Measurements from ENCODE around the gene GSE1. TPM values are rescaled to one million over a fixed set of nuclear protein-coding genes. Genes with fewer than 3 reads are reported as not detected.

GSE1 gene
- total RNA-seq, 3 donors from 2014 or later = 52.3 to 105 (median 60.7) TPM

DNA sequence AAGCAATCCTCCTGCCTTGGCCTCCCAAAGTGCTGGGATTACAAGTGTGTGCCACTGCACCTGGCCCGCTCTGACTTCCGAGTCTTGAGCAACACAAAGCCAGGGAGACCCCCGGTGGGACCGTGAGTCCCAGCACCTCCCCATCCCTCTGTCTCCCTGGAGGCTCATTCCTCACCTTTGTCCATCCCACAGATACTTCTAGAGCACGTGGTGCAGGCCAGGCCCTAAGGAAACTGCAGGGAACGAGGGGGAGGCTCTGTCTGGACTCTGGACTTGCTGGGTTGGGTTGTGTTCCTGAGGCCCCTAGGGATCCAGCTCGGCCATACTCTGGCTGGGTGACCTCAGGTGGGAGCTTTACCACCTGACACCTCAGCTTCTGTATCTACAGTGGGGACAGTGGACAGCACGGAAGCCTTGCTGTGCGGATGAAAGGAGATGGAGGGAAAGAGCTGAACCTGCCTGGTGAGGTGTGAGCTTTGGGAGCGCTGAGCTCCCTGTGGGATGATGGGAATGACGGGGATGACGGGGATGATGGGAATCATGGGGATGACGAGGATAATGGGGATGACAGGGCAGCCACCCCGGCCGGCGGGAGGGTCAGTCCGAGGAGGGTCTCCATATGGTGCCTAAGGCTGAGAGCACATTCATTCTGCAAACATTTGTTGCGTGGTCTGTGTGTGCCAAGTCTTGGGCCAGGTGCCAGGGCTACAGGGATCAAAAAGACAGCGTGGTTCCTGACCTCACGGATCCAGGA is 111.2 kb downstream of the GSE1 start:
- Histone ChIP-seq H3K4me1 (no peaks in the 10 kb centered on the region), H3K4me3 (no peak overlapping the region), H3K27me3 (no peaks in the 10 kb centered on the region), H3K36me3 (no peaks in the 10 kb centered on the region), H3K27ac (no peak overlapping the region), H3K9me3 (no peaks in the 10 kb centered on the region)
- TF ChIP-seq POLR2A (IDR thresholded peaks at IDR 0.05) (no peak), POLR2AphosphoS5 (IDR thresholded peaks at IDR 0.05) (no peak)
- TF ChIP-seq, protein P1, sequence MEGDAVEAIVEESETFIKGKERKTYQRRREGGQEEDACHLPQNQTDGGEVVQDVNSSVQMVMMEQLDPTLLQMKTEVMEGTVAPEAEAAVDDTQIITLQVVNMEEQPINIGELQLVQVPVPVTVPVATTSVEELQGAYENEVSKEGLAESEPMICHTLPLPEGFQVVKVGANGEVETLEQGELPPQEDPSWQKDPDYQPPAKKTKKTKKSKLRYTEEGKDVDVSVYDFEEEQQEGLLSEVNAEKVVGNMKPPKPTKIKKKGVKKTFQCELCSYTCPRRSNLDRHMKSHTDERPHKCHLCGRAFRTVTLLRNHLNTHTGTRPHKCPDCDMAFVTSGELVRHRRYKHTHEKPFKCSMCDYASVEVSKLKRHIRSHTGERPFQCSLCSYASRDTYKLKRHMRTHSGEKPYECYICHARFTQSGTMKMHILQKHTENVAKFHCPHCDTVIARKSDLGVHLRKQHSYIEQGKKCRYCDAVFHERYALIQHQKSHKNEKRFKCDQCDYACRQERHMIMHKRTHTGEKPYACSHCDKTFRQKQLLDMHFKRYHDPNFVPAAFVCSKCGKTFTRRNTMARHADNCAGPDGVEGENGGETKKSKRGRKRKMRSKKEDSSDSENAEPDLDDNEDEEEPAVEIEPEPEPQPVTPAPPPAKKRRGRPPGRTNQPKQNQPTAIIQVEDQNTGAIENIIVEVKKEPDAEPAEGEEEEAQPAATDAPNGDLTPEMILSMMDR (IDR thresholded peaks at IDR 0.05) = no peak
- intact Hi-C loops (cut with DNase I; ENCODE audit: low total_unique reads) = no loop called here
- DNase-seq (ENCODE audit: low spot score in 2 of 2) = no peak

DNA sequence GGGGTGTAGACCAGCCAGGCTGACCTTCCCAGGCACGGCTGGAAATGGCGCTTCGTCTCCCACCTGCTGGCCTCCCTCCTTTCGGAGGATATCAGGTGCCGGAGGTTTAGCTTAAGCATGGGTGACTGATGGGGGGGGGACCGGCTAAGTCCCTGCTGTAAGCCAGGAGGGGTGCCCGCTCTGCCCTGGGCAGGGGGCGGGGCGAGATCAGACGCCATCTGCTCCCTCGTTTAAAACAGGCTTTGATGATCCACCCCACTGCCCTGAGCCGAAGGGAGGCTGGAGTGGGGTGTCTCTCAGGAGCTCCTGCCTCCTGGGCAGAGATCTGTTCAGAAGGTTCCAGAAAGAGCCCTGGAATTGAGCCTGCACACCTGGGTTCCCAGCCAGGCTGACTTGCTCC is 111.8 kb downstream of the GSE1 start:
- DNase-seq (ENCODE audit: low spot score in 2 of 2) = no peak
- H3K27ac ChIP-seq = no peak overlapping the region
- H3K9me3 ChIP-seq = no peaks in the 10 kb centered on the region
- H3K27me3 ChIP-seq = no peaks in the 10 kb centered on the region
- H3K4me1 ChIP-seq = no peaks in the 10 kb centered on the region
- intact Hi-C loops (cut with DNase I; ENCODE audit: low total_unique reads) = no loop called here
- TF ChIP-seq POLR2A (IDR thresholded peaks at IDR 0.05) (no peak), POLR2AphosphoS5 (IDR thresholded peaks at IDR 0.05) (no peak)
- TF ChIP-seq, protein P1 (IDR thresholded peaks at IDR 0.05) = no peak
- H3K36me3 ChIP-seq = no peaks in the 10 kb centered on the region
- H3K4me3 ChIP-seq = no peak overlapping the region

Other genes with a start within 250 kb of the GSE1 start
- gene GINS2, start 75.6 kb downstream of the GSE1 start, total RNA-seq = 1 to 10 TPM in 2 of 3 donors, under 1 TPM in 1; 0.66 to 3.1 (median 1.1) TPM
- gene C16orf74, start 137.8 kb downstream of the GSE1 start, total RNA-seq = 1 to 10 TPM in 2 of 3 donors, under 1 TPM in 1; 0.80 to 7.2 (median 6.7) TPM
- 10 to 100 TPM; 18.1 to 30.8 (median 30.7) TPM for gene EMC8, start 186.2 kb downstream of the GSE1 start, total RNA-seq
- 100 to 1,000 TPM; 355 to 425 (median 400) TPM for gene COX4I1, start 186.4 kb downstream of the GSE1 start, total RNA-seq

Data from breast epithelium (tissue), 4 donors.